Stimulated activated CD4-positive, alpha-beta T cell treated with anti-CD3 and anti-CD28 coated beads, Interleukin-1b, Interleukin-23, amount 100 ng/mL, for 4 hours (primary cell): ENCODE data around the gene KLHL29.

ENCODE experiments used
- DNase-seq, 2 donors: peaks; one replicate each; pipeline ENCODE4 v3.0.0-alpha.2; 2020; ENCODE audit warnings: low read depth in 2 of 2

Gene KLHL29

DNA sequence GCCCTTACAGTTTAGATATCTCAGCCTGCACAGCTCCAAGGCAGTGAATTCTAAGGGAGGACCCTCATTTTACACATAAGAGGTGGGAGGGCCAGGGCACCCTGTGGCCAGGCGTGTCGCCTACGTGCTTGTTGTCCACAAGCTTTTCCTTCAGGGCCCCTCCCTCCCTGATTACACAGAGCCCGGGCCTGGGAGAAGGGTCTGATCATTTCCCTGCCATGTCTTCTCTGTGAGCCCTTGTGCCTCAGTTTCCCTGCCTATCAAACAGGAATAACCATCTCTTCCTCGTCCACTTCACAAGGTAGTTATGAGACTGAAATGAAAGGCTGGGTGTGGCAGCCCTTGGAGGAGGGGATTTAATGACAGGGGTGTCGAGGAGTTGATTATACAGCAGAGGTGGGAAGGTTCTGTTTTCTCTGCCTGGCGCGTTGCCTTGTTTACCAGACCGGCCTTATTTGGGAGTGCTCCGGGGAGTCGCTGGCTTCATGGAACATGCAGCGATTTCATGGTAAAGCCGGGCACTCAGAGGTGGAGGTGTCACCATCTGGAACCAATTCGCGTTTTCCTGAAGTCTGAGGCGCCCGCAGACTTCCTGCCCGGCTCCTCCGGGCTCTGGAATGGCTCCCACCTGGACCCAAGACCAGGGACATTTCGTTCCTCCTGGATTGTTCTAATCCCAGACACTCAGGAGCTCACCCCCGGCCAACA, 208.9 kb downstream of the KLHL29 start:
- no peak for DNase-seq

DNA sequence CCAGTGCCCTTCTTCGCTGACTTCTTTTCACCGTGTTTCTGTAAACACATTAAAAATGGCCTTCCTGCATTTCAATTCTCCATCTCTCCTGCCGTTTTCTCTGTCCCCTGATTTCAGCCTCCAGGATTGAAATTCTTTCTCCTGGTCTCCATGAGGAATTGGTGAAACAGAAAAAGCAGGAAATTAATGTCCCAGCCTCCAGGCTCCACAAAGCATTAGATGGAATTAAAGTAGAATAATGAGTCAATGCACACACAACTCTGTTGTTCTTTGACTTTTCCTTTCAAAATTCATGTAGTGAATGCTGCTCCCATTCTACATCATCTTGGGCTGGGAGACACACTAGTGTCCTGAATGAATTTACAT, 209.5 kb downstream of the KLHL29 start:
- no peak for DNase-seq

DNA sequence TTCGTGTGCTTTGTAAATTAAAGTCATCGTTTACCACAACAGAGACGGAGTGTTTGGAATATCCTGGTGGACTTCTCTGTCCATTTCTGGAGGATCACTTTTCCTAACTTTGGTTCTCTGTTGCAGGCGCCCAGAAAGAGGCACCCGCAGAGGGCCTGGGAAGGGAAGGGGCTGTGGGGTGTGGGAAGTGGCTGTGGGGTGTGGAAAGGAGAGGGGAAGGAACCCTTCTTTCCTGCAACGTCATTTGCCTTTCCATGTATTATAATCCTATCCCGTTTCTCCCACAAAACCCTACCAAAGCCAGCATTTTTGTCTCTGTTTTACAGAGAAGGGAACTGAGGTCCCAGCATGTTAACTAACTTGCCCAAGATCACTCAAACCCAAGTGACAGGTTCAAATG, 210.0 kb downstream of the KLHL29 start:
- no peak for DNase-seq

DNA sequence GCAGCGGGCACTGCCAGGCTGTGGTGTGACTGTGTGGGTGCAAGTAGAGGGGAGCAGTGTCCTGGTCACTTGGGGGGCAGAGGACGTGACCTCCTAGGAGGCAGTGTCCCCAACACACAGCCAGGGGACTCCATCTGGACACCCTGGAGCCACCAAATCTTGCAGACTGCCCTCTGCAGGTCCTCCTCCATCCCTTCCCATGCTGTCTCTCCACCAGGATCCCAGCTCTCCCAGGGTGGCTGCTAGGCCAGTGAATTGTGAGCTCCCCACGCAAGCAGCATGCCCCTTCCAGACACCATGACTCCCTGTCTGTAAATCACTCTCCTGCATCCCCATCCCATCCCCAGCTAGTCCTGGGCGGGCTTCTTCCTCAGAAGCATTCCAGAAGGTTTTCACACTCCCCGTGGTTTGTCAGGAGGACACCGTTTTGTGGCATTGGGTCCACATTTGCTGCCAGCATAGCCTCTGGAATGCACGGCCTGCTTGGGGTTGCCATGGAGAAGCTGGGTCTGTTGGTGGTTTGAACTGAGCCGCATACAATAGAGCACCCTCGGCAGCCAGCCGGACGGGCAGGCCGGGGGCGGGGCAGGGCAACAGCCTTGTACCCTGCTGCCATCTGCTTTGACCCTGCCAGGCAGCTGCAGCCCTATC, 210.7 kb downstream of the KLHL29 start:
- DNase-seq, result no peak

DNA sequence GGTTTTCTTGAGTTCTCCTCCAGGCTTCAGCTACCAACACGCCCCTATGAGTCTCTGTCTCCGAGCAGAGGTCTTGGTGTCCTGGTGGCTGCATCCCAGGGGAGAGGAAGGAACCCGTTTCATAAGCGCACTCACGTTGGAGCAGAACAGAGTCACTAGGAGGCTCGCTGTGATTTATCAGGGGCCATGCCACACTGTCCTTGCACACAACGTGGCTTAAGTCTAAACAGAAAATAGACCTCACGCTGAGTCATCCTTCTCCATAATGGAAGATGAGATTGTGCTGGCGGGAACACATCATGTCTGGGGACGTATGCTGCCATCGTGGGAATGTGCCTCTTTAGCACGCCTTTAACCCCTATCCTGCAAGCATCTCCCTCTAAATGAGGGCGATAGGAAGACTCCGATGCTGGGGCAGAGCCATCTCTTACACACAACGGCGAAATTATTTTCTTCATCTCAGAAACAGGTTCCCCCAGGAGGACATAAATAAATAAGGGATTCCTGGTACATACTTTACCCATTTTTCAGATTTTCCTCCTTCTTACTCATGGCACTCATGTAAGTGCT, 211.4 kb downstream of the KLHL29 start:
- DNase-seq, result no peak

DNA sequence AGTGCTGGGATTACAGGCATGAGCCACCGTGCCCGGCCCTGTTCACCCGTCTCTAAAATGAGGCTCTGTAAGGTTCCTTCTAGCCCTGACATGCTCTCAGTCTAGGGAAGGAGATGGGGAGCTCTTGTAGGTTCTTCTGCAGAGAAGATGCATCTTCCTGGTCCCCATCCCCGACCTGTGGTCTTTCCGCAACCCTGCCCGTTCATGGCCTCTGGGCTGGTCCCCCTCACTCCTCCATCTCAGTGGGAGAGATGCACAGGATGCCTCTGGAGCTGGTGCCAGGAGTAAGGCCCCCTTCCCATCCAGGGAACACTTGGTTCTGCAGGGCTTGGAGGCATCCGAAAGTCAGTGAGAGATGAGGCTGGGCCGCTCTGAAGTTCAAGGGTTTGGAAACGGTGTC, 212.7 kb downstream of the KLHL29 start:
- DNase-seq, result no peak

DNA sequence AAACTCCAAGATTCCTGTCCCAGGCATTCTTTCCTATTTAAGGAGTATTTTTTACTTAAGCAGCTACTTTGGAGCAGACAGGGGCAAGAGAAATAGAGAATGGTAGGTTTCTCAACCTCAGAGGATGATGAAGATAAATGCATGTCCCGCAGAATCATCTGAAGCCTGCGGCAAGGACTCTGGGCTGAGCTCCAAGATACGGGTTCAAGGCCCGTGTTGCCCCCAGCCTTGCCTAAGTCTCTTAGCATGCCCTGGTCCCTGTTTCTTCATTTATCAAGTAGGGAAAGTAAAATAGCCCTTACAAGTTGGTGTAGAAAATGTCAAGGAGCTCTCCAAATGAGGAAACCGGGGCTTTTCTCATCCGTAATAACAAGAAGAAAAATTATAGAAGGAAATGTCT, 214.0 kb downstream of the KLHL29 start:
- DNase-seq, result no peak

DNA sequence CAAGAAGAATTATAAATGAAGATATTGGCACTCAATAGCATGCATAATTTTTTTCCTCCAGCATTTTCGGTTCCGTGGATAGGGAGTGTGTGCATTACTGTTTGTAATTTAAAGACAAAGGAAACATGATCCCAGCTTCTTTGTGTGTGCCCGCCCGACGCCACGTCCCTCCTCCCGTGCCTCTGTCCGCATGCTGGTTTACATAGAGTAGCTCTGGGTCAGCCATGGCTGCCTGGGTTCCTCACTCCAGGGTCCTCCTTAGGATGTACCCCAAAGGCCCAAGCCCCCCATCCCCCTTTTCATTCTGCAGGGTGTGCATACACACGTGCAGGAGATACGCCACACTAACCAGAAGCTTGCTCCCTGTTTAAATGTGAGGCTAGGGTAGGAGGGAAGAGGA, 214.7 kb downstream of the KLHL29 start:
- no peak for DNase-seq

DNA sequence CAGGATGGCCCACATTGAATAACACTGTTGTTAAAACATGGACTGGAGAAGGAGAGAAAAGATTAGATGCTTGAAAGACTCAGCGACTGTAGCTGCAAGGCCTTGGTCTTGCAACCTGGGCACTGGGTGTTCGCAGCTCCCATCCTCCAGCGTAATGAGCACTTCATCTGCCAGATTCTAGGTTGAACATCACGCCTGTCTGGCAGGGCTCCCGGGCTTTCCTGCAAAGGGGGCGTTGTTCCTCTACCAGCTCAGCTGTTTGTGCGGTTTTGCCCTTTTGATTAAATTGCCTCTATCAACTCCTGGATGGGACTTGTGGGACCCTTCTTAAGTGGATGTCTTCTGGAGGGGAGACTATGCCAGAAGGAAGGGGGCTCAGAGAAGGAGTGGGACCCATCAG, 215.4 kb downstream of the KLHL29 start:
- DNase-seq, result no peak

DNA sequence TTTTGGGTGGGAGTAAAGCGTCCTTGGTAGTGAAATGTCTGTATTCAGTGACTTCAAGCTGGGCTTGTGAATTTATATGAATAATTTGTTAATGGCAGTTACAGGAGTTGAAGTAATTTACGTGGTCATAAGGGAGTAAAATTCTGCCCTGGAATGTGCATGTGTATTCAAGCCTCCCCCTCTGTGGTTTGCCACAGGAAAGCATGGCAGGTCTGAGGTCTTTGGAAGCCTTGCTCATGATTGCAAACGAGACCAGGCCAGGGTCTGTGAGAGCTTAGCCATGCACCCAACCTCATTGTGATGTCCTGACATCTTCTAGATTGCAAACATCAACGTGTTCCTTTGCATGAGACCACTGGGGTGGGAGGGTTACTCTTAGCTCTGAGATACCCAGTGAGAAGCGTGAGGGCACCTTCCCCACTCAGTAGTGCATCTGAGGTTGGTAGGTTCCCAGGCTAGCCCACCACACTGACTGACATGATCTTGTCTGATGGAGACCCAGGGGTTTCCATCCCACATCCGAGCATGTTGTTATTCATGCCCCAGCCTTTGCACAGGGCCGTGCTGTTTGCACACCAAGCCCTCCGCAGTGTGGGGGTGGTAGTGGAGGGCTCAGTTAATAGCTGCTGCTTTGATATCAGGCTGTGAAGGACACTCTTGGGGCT, 216.5 kb downstream of the KLHL29 start:
- DNase-seq, result no peak

DNA sequence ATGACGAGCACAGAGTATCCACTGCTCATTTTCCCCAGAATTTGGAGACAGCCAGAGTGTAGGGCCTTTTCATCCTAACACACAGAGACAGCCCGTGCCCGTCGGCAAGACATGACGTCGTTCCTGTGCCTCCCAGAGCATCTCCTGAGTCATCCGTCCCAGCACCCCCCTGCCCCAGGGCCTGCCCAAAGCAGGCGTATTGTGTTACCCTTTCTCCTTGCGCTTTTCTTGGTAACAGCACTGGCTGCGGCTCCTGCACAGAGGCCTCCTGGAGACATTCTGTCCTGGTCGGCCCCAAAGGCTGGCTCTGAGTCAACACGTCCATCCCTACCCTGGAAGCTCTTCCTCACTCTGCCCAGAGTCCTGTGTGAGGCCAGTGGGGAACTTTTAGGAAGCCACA, 217.1 kb downstream of the KLHL29 start:
- no peak for DNase-seq

DNA sequence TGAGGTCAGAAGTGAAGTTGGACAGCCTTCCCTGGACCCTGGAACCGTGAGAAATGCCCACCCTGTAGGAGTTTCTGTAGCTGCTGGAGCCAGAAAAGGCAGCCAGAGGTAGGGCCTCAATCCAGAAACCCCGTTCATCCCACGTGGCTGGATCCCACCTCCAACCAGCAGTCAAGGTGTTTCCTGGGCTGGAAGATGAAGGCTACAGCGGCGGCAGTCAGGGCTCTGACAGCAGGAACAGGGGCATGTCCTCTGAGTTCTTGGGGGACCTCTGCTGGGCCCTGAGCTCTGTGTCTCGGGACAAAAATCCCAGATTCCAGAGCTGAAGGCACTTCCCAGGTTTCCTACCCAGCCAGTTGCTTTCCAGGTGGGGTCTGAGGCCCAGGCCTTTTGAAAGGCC, 218.2 kb downstream of the KLHL29 start:
- DNase-seq, result no peak

DNA sequence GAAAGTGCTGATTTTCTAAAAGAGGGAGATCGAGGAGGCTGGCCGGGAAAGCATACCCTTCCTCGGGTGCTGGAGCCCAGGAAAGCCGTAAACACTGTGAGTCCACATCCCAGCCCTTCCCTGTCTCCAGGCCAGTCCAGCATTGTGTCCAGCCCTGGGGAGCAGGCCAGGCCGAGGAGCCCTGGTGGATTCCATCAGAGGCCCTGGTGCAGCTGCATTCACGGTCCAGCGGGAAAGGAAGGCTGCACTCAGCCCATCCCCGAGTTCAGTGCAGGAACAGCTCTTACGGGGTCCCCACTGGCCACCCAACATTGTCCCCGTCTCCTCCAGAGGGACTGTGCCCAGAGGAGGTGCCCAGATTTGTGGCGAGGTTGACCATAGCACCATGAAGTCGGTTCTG, 218.6 kb downstream of the KLHL29 start:
- no peak for DNase-seq

DNA sequence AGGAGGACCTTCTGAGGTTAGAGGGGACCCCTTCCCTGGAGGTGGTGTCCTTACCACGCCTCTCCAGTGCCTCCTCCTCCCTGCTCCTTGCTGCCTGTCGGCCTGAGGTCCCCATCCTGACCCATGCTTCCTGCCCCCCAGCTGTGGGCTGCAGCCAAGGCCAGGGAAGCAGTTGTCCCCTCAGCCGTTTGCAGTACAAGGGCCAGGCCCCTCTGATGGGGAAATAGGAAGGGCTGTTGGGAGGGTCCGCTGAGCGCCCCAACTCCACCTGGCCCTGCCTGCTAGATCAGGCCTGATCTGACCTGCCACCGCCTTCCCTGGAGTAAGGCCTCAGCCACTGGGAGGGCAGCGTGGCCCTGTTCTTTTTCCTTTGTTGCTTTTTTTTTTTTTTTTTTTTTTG, 219.8 kb downstream of the KLHL29 start:
- DNase-seq, result no peak

DNA sequence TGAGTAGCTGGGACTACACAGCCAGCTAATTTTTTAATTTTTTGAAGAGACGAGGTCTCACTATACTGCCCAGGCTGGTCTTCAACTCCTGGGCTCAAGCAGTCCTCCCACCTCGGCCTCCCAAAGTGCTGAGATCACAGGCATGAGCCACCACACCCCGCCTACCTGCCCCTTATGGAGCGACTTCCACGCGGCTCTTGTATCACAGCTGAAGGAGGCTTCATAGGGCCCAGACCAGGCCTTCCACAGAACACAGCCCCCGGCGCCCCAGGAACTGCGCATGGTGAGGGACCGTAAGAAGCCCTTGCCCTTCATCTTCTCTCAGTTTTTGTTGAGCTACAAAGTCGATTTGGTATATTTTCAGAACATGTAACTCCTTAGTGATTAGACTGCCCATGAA, 220.3 kb downstream of the KLHL29 start:
- no peak for DNase-seq

DNA sequence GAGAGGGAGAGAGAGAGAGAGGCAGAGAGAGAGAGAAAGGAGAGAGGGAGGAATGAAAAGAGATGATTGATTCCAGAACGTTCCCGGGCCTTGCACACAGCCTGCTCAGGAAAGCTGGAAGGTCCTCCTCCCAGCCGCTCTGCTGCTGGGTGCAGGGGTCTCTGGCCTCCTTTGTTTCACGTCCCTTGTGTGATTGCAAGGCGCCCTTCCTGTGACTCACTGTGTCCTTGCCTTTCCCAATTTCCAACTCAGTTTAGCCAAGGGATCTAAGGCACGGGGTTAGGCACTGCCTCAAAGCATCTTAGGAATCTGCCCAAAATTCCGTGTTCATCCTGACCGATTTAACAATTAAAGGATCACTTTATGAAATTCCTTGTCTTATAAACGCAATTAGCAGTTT, 221.2 kb downstream of the KLHL29 start:
- DNase-seq, result no peak

DNA sequence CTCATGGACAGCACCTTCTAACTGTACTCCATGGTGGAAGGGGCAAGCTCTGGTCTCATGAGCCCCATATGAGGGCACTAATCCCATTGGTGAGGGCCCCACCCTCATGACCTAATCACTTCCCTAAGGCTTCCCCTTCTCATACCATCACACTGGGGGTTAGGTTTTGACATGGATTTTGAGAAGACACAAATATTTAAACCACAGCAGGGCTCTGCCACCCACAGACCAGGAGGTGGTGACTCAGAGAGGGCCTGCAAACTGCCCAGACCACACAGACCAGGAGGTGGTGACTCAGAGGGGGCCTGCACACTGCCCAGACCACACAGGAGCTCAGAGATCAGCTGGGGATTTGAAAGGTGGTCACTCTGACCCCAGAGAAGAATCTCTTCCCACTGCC, 222.0 kb downstream of the KLHL29 start:
- DNase-seq, result no peak

DNA sequence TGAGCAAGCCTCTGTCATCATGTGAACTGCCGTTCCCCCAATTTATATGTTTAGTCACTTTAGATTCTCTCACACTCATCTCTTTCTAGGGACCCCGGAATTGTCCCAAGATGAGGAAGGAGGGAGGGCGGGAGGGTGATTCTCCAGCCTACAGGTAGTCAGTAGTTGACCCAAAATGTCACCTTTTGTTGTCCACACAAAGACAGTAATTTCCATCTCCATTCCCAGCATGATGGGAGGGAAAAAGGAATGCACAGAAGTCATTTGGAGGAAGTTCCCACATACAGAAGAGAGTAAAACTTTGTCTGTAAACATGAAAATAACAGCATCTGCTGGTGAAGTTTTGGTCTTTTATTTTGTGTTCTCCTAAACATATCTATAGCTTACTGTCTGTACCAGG, 222.9 kb downstream of the KLHL29 start:
- no peak for DNase-seq

DNA sequence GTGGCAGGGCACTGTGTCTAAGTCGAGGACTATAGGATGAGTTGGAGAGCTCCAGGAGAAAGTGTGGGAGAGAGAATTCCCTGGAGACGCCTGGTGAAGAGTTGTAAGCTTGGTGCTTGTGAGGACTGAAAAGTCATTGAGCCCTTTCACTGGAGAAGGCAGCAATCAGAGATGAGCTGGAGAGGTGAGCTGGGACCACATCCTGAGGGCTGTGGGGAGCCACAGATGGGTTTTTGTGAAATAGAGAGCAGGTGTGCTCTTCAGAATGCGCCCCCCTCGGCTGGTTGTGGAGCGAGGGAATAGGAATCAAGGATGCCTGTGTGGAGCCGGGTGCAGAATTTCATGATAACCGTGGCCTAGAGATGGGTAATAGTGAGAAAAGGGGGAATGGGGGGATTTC, 224.3 kb downstream of the KLHL29 start:
- DNase-seq, result no peak

DNA sequence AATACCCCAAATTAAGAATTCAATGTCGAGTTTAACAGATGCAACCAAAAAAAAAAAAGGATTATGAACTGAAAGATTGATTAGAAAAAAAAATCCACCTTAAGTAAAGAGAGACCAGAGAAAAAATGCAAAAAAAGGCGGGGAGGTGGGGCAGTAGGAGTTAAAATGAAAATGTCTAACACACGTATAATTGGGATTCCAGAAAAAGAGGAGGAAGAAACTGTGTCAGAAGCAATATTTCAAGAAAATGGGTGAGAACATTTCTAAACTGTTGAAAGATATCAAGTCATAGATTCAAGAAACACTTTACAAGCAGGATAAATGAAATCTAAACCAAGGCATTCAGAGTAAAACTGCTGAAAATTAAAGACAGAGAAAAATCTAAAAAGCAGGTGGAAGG, 226.9 kb downstream of the KLHL29 start:
- DNase-seq, result no peak

DNA sequence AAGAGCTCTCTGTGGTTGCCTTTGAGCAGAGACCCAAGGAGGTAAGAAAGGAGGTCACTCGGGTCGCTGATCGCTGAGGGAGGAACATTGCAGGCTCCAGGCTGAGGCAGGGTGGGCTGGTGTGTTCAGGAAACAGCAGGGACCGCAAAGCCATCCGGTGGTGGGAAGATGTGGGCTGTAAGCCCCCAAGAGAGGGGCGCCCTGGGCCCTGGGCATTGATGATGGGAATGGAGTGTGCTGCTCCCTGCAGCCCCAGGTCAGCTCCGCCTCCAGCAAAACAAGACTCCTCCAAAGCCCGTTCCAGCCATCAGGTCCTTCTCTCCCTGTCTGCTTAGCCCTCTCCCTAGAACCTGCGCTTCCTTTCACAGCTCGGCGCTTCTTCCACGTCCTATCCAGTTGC, 229.7 kb downstream of the KLHL29 start:
- DNase-seq, result no peak

DNA sequence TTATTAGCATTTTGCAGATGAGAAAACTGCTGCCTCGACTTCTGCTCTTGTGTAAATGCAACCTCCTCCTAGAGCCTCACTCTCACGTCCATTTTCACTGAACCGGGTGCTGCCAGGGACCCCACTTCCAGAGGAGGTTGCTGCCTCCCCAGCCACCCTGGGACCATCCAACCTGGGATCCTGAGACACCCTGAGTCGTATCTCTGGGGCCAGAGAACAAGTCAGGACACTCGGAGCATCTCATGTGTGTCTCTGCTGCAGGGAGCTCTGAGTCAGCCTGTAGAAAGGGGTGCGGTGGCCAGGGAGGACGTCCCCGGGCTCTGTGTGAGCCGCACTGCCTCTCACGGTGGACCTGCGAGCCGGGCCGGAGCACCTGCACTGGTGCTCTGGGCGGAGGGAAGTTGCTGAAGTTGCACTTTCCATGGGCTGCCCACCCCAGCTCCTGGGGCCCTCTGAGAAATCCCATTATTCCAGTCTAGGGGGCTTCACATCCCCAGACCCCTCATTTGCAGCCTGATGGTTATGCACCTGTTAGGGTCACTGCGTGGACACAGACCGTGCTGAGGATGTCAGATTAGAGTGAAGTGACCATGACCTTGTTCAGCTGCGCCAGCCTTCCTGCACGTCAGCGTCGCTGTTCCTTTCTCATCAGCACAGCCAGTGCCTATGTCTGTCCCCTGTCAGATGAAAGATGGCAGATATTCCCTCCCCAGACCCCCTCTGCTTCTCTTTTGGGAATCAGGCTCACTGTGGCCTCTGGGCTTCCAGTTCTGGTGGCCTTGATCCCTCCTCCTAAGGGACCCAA, 230.4 kb downstream of the KLHL29 start:
- DNase-seq, result no peak
